GM19099 (cell line): Measurements from ENCODE around the gene SLC25A3.

Source experiments
- POLR2A ChIP-seq: IDR thresholded peaks from 3 replicates; pipeline ENCODE4 v1.6.1; 2011; ENCODE audit warnings: low read depth; ENCODE audit not compliant: insufficient read length; ENCODE audit errors: extremely low read depth

Gene SLC25A3

GRCh38 chr12:98593351-98594049 is at the start of gene SLC25A3:
Gene SLC25A3, plus strand, starts transcription at chr12:98593686. Its CDS starts 293 bp downstream, at chr12:98593979.
- TF ChIP-seq POLR2A, result peak; percentile 99

GRCh38 chr12:98543701-98544100 is 49.8 kb upstream of the SLC25A3 start:
- no peak for TF ChIP-seq POLR2A

- no peak for TF ChIP-seq POLR2A
These were observed 48.7 kb upstream of the SLC25A3 start for GRCh38 chr12:98544751-98545150.

DNA sequence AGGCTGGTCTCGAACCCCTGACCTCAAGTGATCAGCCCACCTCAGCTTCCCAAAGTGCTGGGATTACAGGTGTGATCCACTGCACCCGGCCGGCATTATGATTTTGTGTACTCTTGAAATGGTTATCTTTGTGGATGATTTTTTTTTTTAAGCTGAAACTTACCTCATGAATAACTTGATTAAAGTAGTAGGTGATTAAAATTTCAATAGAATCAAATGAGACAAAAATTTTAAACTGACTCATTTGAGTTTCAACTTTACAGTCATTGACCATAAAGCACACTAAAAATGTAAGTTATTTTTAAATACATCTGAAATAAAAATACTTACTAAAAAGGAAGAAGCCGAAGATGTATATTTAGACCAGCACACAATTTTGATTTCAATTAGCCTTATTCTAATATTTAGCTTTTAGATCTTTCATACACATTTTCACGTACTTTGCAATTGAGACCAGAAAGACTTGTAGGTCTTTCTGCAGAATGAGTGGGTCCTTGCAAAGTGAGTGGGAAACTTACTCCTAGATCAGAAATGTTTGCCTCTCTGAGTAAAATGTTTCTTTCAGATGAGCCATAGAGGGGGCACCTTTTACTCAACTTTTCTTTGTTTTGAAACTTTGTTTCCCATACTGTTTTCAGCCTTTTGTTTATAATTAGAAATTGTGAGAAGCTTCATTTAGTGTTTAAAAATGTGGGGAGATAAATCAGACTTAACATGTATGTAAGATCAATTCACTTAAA is 43.9 kb upstream of the SLC25A3 start:
- no peak for TF ChIP-seq POLR2A

GRCh38 chr12:98551787-98552186 is 41.7 kb upstream of the SLC25A3 start:
- no peak for TF ChIP-seq POLR2A

GRCh38 chr12:98559666-98560065 is 33.8 kb upstream of the SLC25A3 start:
- TF ChIP-seq POLR2A, result no peak

GRCh38 chr12:98561846-98562245 is 31.6 kb upstream of the SLC25A3 start:
- TF ChIP-seq POLR2A, result no peak

- no peak for TF ChIP-seq POLR2A
These were observed 21.5 kb upstream of the SLC25A3 start for GRCh38 chr12:98572010-98572409.

DNA sequence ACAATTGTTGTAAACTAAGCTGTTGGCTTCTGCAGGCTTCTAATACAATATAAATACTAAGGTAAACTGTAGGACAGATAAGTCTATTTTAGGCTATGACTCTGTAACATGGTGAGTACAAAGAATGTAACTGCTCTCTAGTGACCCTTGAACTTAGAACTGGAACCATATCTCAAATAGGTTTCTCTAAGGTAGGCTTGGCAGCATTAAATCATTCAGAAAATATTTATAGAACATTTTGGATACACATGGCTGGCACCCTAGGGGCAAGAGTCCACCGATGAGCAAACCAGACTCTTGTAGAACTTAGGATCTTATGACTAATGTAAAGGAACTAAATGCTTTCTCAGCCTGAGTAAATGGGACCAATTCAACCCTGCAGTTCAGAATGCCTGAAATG is 19.4 kb upstream of the SLC25A3 start:
- TF ChIP-seq POLR2A, result no peak

- TF ChIP-seq POLR2A, result no peak
These were observed 18.5 kb upstream of the SLC25A3 start for GRCh38 chr12:98575013-98575412.

GRCh38 chr12:98578392-98578791 is 15.1 kb upstream of the SLC25A3 start:
- no peak for TF ChIP-seq POLR2A

DNA sequence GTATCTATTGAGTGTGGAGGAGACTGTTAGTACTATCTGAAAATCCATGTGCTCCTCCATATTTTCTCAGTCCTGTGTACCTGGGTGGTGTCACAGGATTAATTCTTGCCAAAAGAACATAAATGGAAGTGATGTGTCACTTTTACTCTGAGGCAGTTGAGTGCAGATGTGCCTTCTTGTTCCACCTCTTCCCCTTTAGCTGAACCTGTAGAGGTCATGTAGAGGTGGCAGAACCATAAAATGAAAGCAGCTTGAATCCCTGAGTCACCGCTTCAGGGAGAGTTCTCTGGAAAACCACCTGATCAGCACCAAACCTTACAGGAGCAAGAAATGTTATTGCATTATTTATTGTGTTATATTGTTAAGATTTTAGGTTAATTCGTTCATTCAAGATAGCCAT is 14.7 kb upstream of the SLC25A3 start:
- TF ChIP-seq POLR2A, result no peak

DNA sequence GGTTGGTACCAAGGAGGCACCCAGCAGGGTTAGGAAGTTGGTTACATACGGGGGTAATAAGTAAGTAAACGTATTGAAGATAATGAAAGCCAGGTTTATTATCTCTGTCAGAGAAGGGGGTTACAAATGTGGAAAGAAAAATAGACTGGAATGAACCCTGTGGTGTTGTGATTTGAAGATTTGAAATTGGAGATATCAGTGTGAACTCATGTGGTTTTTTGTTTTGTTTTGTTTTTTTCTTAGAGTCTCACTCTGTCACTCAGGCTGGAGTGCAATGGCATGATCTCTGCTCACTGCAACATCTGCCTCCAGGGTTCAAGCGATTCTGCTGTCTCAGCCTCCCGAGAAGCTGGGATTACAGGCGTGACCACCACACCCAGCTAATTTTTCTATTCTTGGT is 14.1 kb upstream of the SLC25A3 start:
- no peak for TF ChIP-seq POLR2A

- no peak for TF ChIP-seq POLR2A
These were observed 13.7 kb upstream of the SLC25A3 start for GRCh38 chr12:98579835-98580234.

GRCh38 chr12:98580695-98581094 is 12.8 kb upstream of the SLC25A3 start:
- TF ChIP-seq POLR2A, result no peak

DNA sequence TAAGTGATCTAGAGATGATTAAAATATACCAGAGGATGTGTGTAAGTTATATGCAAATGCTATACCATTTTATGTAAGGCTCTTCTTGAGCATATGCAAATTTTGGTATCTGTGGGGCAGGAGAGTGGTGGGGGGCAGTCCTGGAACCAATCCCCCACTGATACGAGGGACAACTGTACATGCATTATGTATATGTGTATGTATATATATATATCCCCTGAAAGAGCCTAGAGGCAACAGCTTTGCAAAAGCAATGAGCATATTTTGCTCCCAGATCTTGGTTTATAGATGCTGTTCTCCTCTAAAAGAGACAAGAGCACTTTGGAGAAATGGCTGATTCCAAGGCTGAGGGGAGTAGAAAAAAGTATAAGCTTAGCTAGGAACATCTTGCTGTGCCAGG is 12.4 kb upstream of the SLC25A3 start:
- no peak for TF ChIP-seq POLR2A
